NCI-H1436 (cell line): ENCODE results near the gene ATAT1.
A peak's percentile ranks its signal among the peaks of the same experiment; 100 is the strongest.

Experiments used
- DNase-seq: peaks from one replicate; lab custom pipeline; 2025; lab: John Stamatoyannopoulos, UW

The ATAT1 gene

GRCh38 chr6:30613251-30614043 lies 13.2 kb upstream of the ATAT1 start:
- no peak for DNase-seq

GRCh38 chr6:30614044-30614842 lies 12.4 kb upstream of the ATAT1 start:
- no peak for DNase-seq

DNA sequence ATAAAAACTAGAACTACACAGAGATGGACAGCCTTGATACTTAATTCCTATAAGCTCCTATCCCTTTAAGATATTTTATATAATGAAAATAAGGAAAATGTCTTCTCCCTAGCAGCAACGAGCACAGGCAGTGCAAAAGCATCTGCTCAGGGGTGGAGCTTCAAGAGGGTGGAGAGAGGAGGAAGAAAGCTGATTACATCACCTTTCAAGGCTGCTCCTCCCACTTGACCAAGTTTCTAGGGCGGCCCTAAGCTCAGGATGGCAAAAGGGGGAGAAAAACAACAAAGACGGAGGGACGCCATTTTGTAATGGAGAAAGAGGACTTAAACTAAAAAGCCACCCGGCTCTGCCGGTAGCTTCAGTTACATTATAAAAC lies 11.8 kb upstream of the ATAT1 start:
- DNase-seq, result peak; percentile 96

- DNase-seq, result peak; percentile 53
Measured at GRCh38 chr6:30615219-30615957, 11.3 kb upstream of the ATAT1 start.

DNA sequence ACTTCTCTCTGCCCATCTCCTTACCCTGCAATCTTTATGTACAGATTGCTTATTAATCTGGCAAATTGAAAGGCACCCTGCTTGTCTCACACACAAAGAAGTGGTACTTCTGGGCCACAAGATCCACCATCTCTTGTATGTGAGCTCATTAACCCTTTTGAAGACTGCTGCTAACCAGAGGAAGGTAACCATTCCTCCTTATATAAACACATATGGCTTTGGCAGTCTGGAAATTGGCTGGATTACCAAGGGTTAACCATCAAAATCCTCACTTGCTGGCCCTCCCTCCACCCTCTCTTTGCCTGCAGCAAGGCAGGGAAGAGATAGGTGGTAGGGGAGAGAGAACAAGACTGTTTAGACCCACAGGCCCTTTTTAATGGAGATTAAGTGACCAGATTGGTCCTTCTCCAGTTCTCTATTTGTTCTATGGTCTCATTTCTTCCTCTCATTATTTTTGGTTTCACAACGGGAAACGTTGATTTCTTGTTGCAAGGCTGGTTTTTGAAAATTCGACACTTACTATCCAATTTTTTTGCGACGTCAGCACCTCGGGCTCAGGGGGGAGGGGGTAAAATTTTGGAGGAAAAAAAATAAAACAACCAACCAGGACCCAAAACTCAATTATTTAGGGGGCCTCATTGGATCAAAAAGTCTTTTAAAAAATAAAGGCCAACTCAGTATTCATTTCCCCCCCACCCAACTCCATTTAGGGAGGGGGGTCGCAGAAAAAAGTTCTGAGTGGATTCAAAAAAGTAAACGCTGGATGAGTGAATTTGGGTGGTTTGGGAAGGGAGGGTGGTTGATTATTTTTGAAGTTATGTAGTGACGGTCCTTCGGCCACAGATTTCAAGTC lies 10.5 kb upstream of the ATAT1 start:
- peak; percentile 48 for DNase-seq

DNA sequence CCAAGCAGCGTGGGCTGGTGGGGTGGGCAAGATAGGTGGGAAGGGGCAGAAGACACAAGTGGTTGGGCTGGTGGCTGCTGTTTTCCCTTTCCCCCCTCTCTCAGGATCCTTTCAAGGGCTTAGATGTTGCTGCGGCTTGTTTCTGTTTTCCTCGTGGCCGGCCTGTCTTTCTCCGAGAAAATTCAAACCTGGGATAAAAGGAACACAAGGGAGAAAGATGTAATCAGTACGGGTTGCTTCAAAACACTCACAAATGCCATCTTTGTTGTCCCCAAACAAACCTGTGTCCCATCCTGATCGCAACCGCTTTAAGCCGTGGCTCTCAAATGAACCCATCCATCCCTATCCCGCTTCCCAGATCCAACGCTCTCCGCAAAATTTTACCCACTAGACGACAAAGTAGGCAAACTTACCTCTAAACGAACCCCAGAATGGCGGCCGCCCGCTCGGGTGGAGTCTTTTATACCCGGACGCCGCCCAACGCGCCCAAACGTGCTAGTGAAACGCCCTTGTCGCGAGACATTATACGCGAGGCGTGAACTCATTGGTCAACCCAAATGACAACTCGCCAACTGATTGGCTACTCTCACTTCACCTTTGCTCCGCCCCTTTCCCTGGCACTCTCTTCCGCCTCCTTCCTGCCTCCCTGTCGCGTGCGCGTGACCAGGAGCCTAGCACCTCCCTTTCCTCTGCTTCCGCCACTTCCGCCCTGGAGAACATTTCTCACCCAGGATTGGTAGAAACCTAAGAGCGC lies 9.7 kb upstream of the ATAT1 start, which contains the start of gene PPP1R10:
Gene PPP1R10 (minus strand): TSS at position 433 of the 754 bp plus-strand sequence. CDS start 7,299 bp downstream, outside the sequence.
- DNase-seq, result peak; percentile 100

- peak; percentile 95 for DNase-seq
Measured at GRCh38 chr6:30617565-30618269, 9.0 kb upstream of the ATAT1 start, which contains the start of gene MRPS18B. Gene MRPS18B (plus strand): TSS chr6:30617840. CDS start chr6:30617866, 26 bp downstream.

DNA sequence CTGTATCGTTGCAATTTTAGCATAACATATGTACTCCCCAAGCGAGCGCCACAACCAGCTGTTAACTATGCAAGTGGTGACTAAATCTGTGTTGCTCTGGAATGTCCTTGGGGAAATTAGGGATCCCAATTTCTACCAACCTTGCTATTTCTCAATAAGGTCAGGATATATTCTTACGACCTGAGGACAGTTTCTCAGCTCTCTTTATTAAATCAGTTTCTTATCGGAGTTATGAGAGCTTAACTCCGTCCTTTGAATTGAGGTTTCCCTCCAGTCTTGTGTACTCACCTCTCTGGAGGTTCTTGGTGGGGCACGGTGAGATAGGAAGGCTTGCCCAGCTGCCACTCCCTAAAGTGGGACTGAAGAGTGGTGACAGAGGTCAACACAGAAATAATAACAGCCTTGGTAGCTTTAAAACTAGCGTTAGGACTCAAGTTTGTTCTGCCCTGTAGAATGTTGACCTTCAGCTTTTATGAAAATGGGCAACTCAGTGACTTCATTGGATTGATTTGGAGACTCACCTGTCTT lies 8.3 kb upstream of the ATAT1 start:
- no peak for DNase-seq

DNA sequence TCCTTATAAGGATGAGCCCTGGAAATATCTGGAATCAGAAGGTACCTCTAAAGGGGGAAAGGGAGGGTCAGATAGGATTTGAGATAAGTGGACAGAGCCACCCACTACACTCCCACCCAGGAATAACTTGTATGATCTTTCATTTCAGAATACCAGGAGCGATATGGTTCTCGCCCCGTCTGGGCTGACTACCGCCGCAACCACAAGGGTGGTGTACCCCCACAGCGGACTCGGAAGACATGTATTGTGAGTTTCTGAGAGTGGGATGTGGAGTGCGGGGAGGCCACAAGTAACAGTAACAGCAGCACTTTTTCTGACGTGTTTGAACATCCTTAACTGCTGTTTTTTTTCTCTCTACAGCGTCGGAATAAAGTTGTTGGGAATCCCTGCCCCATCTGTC lies 7.1 kb upstream of the ATAT1 start:
- DNase-seq, result no peak

DNA sequence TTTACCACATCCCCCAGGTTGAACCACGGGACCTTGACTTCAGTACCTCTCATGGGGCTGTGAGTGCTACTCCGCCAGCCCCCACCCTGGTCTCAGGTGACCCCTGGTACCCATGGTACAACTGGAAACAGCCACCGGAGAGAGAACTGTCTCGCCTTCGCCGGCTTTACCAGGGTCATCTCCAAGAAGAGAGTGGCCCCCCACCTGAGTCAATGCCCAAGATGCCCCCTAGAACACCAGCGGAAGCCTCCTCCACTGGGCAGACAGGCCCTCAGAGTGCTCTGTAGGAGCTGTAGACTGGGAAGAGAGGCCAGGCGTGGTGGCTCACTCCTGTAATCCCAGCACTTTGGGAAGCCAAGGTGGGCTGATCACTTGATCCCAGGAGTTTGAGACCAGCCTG lies 1.2 kb upstream of the ATAT1 start:
- DNase-seq, result no peak

- DNase-seq, result no peak
Measured at GRCh38 chr6:30635834-30636233, 9.2 kb downstream of the ATAT1 start.

- DNase-seq, result no peak
Measured at GRCh38 chr6:30640481-30640880, 13.8 kb downstream of the ATAT1 start.

DNA sequence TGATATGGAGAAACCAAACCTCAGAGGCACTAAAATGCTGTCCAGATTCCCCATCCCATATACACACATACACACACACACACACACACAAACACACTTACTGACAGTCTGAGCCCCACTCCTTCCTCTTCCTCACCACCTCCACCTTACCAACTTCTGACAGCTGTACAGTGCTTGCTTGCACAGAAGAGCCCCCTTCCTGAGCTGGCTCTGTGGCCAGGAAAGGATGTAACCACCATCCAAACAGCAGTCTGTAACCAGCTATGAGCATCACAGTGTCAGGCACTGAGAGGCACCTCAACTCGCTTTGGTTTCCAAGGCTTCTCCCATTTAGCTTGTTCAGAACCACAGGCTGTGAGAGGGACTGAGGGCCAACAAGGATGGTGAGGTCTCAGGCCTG lies 14.4 kb downstream of the ATAT1 start:
- no peak for DNase-seq

GRCh38 chr6:30643656-30644055 lies 17.0 kb downstream of the ATAT1 start:
- DNase-seq, result no peak

DNA sequence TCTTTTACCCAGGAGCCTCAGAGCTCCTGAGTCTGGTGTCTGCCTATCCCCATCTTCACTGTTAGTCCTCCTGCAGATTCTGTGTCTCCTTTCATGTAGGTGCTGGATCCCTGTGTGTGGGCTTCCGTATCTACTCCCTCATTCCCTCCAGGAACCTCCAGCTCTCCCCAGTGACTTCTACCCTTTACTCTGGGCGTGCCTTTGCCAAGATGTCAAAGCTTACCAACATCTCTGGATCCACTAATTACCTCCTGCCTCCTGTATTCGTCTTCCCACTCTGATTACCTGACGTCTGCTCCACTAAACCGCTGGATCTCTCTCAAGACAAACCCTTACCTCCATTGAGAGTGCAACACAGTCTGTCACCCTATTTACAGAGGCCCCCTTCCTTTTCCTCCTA lies 18.1 kb downstream of the ATAT1 start:
- DNase-seq, result no peak

GRCh38 chr6:30645989-30646388 lies 19.3 kb downstream of the ATAT1 start:
- DNase-seq, result no peak

DNA sequence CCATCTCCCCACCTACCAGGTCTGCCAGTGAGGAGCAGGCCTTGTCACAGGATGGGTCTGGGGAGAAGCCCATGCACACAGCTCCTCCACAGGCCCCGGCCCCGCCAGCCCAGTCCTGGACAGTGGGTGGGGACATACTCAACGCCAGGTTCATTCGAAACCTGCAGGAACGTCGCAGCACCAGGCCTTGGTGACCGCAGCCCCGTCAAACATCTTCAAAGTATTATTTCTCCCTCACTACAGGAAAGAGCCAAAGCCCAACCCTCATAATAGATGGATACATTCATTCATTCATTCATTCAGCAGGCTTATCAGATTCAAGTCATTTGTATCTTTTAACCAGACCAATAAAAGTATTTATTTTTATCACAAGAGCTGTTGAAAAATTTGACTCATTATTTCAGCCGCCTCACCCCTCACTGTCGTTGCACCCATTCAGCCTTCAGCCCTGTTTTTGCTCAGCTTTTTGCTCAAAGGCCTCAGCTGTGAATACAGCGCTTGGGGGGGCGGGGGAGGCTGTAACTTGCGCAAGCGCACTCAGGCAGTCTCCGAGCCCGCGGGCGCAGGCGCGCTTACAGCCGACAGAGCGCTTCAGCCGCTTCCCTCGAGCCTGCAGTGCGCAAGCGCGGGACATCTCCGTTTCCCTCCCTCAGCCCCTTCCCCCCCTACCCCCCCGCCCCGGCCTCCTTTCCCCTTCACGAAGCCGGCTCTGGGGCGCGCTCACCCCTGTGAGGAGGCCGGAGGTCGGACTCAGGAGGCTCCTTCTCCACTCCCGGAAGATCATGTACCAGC lies 20.0 kb downstream of the ATAT1 start, which contains the start of gene C6orf136:
Gene C6orf136 (plus strand): TSS at position 684 of the 792 bp plus-strand sequence. CDS start 99 bp downstream, at position 783.
- DNase-seq, result peak; percentile 89

DNA sequence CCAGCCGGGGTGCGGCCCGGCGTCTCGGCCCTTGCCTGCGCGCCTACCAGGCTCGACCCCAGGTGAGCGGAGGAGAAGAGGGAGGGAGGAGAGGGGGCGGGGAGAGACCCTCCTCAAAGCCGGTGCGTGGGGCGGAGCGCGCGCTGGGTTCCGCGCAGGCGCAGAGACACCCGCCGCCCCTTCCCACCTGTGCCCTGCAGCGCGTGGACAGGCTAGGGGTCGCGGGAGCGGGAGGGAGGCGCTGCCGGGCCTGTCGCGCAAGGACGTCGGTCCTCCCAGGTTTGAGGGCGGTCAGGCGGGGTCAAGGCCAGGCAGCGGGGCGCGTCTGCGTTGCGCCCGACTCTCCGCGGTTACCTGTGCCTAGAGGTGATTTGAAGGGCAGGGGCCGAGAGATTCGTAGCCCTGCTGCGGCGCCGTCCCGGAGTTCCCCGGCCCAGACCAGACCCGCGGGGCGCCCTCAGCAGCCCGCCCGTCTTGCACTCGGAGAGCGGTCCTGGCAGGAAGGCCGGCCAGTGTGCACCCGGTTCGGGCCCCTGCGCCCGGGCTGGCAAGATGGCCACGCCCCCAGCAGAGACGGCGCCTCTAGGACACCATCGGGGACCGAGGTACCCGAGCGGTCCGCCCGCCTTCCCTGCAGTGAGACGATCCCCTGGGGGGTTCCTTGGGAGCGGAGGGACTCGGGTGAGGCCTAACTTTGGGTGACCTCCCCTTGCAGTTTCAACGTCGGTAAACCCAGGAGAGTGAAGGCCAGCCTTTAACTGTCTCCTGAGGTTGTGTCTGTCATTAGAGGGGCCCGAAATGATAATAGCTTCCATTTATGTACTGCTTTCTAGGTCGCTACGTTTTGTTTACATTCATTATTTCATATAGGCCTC lies 20.8 kb downstream of the ATAT1 start:
- DNase-seq, result peak; percentile 85
